ENCODE data around the gene FOXP2.

GRCh38 chr7:114623146-114623545, 208.5 kb downstream of the FOXP2 start:
- TF ChIP-seq SREBF1 (IDR thresholded peaks at IDR 0.05; ENCODE audit: borderline replicate concordance, low read depth, low read length) (no peak), REST (IDR thresholded peaks at IDR 0.05; ENCODE audit: borderline replicate concordance) (no peak), REST (CRISPR knock-in tag; IDR thresholded peaks at IDR 0.05; ENCODE audit: low read depth) (no peak), FOXP1 (CRISPR knock-in tag; IDR thresholded peaks at IDR 0.05) (no peak), MAX (CRISPR knock-in tag; IDR thresholded peaks at IDR 0.05) (no peak), PML (IDR thresholded peaks at IDR 0.05; ENCODE audit: low read length) (no peak), PYGO2 (tag; IDR thresholded peaks at IDR 0.05) (no peak), ZNF395 (CRISPR knock-in tag; IDR thresholded peaks at IDR 0.05) (no peak), EZH2 (IDR thresholded peaks at IDR 0.05; ENCODE audit: borderline replicate concordance, low read depth, low read length) (no peak), TBP (optimal IDR thresholded peaks at IDR 0.05; ENCODE audit: low read depth, low read length) (no peak), PCBP1 (IDR thresholded peaks at IDR 0.05; ENCODE audit: low read depth, low read length, poor library complexity, severe bottlenecking) (no peak), COPS2 (conservative IDR thresholded peaks at IDR 0.05) (no peak), ZBTB40 (IDR thresholded peaks at IDR 0.05) (no peak), ZBTB40 (CRISPR knock-in tag; IDR thresholded peaks at IDR 0.05) (no peak), ETV5 (CRISPR knock-in tag; IDR thresholded peaks at IDR 0.05; ENCODE audit: low read depth) (no peak)
- TF ChIP-seq, protein P1, sequence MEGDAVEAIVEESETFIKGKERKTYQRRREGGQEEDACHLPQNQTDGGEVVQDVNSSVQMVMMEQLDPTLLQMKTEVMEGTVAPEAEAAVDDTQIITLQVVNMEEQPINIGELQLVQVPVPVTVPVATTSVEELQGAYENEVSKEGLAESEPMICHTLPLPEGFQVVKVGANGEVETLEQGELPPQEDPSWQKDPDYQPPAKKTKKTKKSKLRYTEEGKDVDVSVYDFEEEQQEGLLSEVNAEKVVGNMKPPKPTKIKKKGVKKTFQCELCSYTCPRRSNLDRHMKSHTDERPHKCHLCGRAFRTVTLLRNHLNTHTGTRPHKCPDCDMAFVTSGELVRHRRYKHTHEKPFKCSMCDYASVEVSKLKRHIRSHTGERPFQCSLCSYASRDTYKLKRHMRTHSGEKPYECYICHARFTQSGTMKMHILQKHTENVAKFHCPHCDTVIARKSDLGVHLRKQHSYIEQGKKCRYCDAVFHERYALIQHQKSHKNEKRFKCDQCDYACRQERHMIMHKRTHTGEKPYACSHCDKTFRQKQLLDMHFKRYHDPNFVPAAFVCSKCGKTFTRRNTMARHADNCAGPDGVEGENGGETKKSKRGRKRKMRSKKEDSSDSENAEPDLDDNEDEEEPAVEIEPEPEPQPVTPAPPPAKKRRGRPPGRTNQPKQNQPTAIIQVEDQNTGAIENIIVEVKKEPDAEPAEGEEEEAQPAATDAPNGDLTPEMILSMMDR (IDR thresholded peaks at IDR 0.05 in 2 of 3, conservative IDR thresholded peaks at IDR 0.05 in 1 of 3; ENCODE audit: insufficient read depth in 2 of 3, low read depth in 1 of 3, low read length in 3 of 3): no peak
